ENCODE measurements around the gene IGF1R.

GRCh38 chr15:98996169-98996568 lies 347.8 kb downstream of the IGF1R start:
- no peak for TF ChIP-seq CTCF (conservative IDR thresholded peaks at IDR 0.05; ENCODE audit: low read depth, low read length)
- TF ChIP-seq EZH2phosphoT487 (IDR thresholded peaks at IDR 0.05; ENCODE audit: borderline replicate concordance, low read length) = no peak
- no peak for TF ChIP-seq EZH2 (IDR thresholded peaks at IDR 0.05; ENCODE audit: low read length, unreplicated experiment)
